K562 (cell line): Measurements from ENCODE around the gene LRP4. TPM values are rescaled to one million over a fixed set of nuclear protein-coding genes. Genes with fewer than 3 reads are reported as not detected.
A peak's percentile ranks its signal among the peaks of the same experiment; 100 is the strongest.

Experiments used
- ATAC-seq: fragments of 200-7000 bp; cut with Tn5 transposase; 3 replicates; pipeline ENCODE4 v1.9.1; 2020; ENCODE audit warnings: moderate library complexity
- BruUV-seq: library from RNA; stranded (reverse); fragments of 400-500 nt; replicated peaks from 2 replicates; lab custom pipeline; 2021; lab: Mats Ljungman, UMichigan
- CTCF ChIA-PET: fragments of 300-600 bp; formaldehyde crosslinking; extraction: SDS; loops from one replicate; lab custom pipeline; 2021; ENCODE audit warnings: low intra/inter-chr PET ratio; lab: Yijun Ruan, JAX
- POLR2A ChIA-PET: fragments of 300-600, 350-650 bp; sonication (Branson Sonifier 250); formaldehyde crosslinking; extraction: SDS; loops from one replicate; lab custom pipeline; 2021; ENCODE audit warnings: antibody characterized with exemption, inconsistent platforms; lab: Yijun Ruan, JAX
- DNase-seq, 4 experiments: peaks; one replicate each; pipeline versions ENCODE4 v3.0.0 to v3.0.0-alpha.2; 2011 to 2018; ENCODE audit warnings: low spot score in 3 of 4, mixed read lengths in 3 of 4; ENCODE audit errors: extremely low read depth in 1 of 4
- FAIRE-seq: peaks from 2 replicates; lab custom pipeline; 2011; peaks lifted over from hg19 to GRCh38; lab: Jason Lieb, UNC
- H2AFZ ChIP-seq: 2 replicates; pipeline ENCODE4 v1.6.0; 2011; ENCODE audit warnings: low read depth, low read length, control low read depth, inconsistent platforms
- H3K27ac ChIP-seq: fragments of 200-600 bp; 3 replicates; pipeline ENCODE4 v1.8.0; 2011; ENCODE audit warnings: low read depth, mild to moderate bottlenecking, control low read depth, inconsistent platforms, low read length, moderate library complexity, mixed read lengths; ENCODE audit errors: extremely low read depth
- H3K27me3 ChIP-seq, 2 experiments: fragments of 300-600 bp in 1 of 2; 2 replicates in 1 of 2; 3 replicates in 1 of 2; pipeline versions ENCODE4 v1.6.0 to v1.8.0; 2011; ENCODE audit warnings: inconsistent platforms in 2 of 2, low read length in 2 of 2, mild to moderate bottlenecking in 1 of 2, mixed read lengths in 1 of 2, moderate library complexity in 1 of 2; ENCODE audit not compliant: control insufficient read depth in 2 of 2, insufficient read depth in 2 of 2
- H3K36me3 ChIP-seq: fragments of 300-600 bp; 3 replicates; pipeline ENCODE4 v1.8.0; 2011; ENCODE audit warnings: mild to moderate bottlenecking, low read length, inconsistent platforms; ENCODE audit not compliant: control insufficient read depth, insufficient read depth
- H3K4me1 ChIP-seq, 2 experiments: fragments of 200-600 bp in 1 of 2; replicated peaks in 1 of 2; 2 replicates in 1 of 2; 3 replicates in 1 of 2; pipeline versions ENCODE4 v1.5.1 to v1.8.0; 2011; ENCODE audit warnings: inconsistent platforms in 2 of 2, low read length in 2 of 2, mild to moderate bottlenecking in 1 of 2, mixed read lengths in 1 of 2, moderate library complexity in 1 of 2; ENCODE audit not compliant: control insufficient read depth in 2 of 2, insufficient read depth in 2 of 2
- H3K4me2 ChIP-seq: 2 replicates; pipeline ENCODE4 v1.6.1; 2011; ENCODE audit warnings: low read length, control low read depth, inconsistent platforms, mixed read lengths; ENCODE audit not compliant: insufficient read depth
- H3K4me3 ChIP-seq: fragments of 200-600 bp; sonication (generic), shearing (Covaris generic); 2 replicates; pipeline ENCODE4 v1.5.1; 2016; ENCODE audit warnings: control low read depth, inconsistent platforms
- H3K79me2 ChIP-seq: fragments of 200-600 bp; 3 replicates; pipeline ENCODE4 v1.8.0; 2011; ENCODE audit warnings: low read length, inconsistent platforms; ENCODE audit not compliant: control insufficient read depth, insufficient read depth
- H3K9ac ChIP-seq, 2 experiments: 2 replicates each; pipeline versions ENCODE4 v1.6.0 to v1.6.1; 2011; ENCODE audit warnings: low read depth in 2 of 2, low read length in 2 of 2, control low read depth in 1 of 2, inconsistent platforms in 1 of 2, mild to moderate bottlenecking in 1 of 2, mixed read lengths in 1 of 2; ENCODE audit not compliant: insufficient read depth in 1 of 2
- H3K9me1 ChIP-seq: one replicate; pipeline ENCODE4 v1.6.0; 2011; ENCODE audit warnings: inconsistent platforms, mild to moderate bottlenecking, low read length, moderate library complexity; ENCODE audit not compliant: control insufficient read depth, insufficient read depth
- H3K9me3 ChIP-seq: replicated peaks from 2 replicates; pipeline ENCODE4 v1.5.1; 2011; ENCODE audit warnings: low read depth, low read length, inconsistent platforms; ENCODE audit not compliant: control insufficient read depth, insufficient read depth
- H4K20me1 ChIP-seq: replicated peaks from 2 replicates; pipeline ENCODE4 v1.6.1; 2011; ENCODE audit warnings: low read length, inconsistent platforms, mixed read lengths; ENCODE audit not compliant: control insufficient read depth, insufficient read depth
- CCNT2 ChIP-seq: IDR thresholded peaks from 2 replicates; pipeline ENCODE4 v1.6.1; 2011; ENCODE audit warnings: borderline replicate concordance, low read depth, mild to moderate bottlenecking, moderate library complexity, mixed read lengths, low read length; ENCODE audit not compliant: insufficient read length; ENCODE audit errors: extremely low read depth
- CEBPG ChIP-seq, 3 experiments: fragments of 200-800 bp in 1 of 3; sonication (Bioruptor generic) in 1 of 3; sonication (generic) in 1 of 3; formaldehyde crosslinking in 1 of 3; IDR thresholded peaks in 2 of 3; conservative IDR thresholded peaks in 1 of 3; 2 replicates each; pipeline versions ENCODE4 v1.6.1 to v1.8.0; 2016 to 2022; ENCODE audit warnings: missing compliant biosample characterization in 2 of 3, missing genetic modification characterization in 2 of 3, mild to moderate bottlenecking in 1 of 3, missing genetic modification reagents in 1 of 3
- CLOCK ChIP-seq: fragments of 250-450 bp; sonication (Bioruptor Pico); IDR thresholded peaks from 2 replicates; pipeline ENCODE4 v1.4.0; 2020; ENCODE audit warnings: mild to moderate bottlenecking, moderate library complexity, borderline replicate concordance
- L3MBTL2 ChIP-seq: fragments of 450-650 bp; IDR thresholded peaks from 2 replicates; pipeline ENCODE4 v1.6.1; 2016; ENCODE audit warnings: mild to moderate bottlenecking, moderate library complexity
- MEF2A ChIP-seq: IDR thresholded peaks from 2 replicates; pipeline ENCODE4 v1.6.1; 2011; ENCODE audit warnings: low read depth, mild to moderate bottlenecking, low read length, moderate library complexity; ENCODE audit not compliant: control insufficient read depth
- PKNOX1 ChIP-seq: fragments of 450-650 bp; IDR thresholded peaks from 2 replicates; pipeline ENCODE4 v1.6.1; 2016
- POLR2B ChIP-seq: fragments of 450-650 bp; IDR thresholded peaks from 2 replicates; pipeline ENCODE4 v1.6.1; 2018; ENCODE audit warnings: low read depth; ENCODE audit not compliant: partially characterized antibody
- RB1 ChIP-seq: fragments of 450-650 bp; IDR thresholded peaks from 2 replicates; pipeline ENCODE4 v1.6.1; 2017; ENCODE audit warnings: low read depth, mild to moderate bottlenecking
- TEAD4 ChIP-seq, 2 experiments: sonication (generic) in 1 of 2; formaldehyde crosslinking in 1 of 2; IDR thresholded peaks; 2 replicates each; pipeline versions ENCODE4 v1.6.1 to v1.8.0; 2012 to 2022; ENCODE audit warnings: borderline replicate concordance in 1 of 2, inconsistent platforms in 1 of 2, low read length in 1 of 2, mild to moderate bottlenecking in 1 of 2, missing genetic modification reagents in 1 of 2
- TSC22D4 ChIP-seq: fragments of 450-650 bp; IDR thresholded peaks from 2 replicates; pipeline ENCODE4 v1.6.1; 2016; ENCODE audit warnings: missing genetic modification characterization, missing biosample characterization, control low read depth
- ZNF134 ChIP-seq: fragments of 250-450 bp; sonication (Bioruptor Pico); conservative IDR thresholded peaks from 2 replicates; pipeline ENCODE4 v1.4.0; 2020
- ZNF277 ChIP-seq: fragments of 250-450 bp; sonication (Bioruptor Pico); IDR thresholded peaks from 2 replicates; pipeline ENCODE4 v1.8.0; 2022; ENCODE audit warnings: inconsistent platforms, mild to moderate bottlenecking, moderate library complexity, borderline replicate concordance
- WGBS: fragments of 100-300 bp; shearing (Covaris generic); methylation state at CpG from one replicate; pipeline ENCODE4 v1.1.6; 2016; ENCODE audit warnings: low coverage, mixed read lengths; ENCODE audit not compliant: insufficient coverage; ENCODE audit errors: missing lambda C conversion rate; 5-methylcytosine and 5-hydroxymethylcytosine counted together
- in situ Hi-C: fragments of 300-500 bp; cut with MboI; formaldehyde crosslinking; loops from 4 replicates; pipeline ENCODE4 v1.15.0; 2018; ENCODE audit warnings: inconsistent platforms, mixed read lengths
- intact Hi-C: fragments of 100-400 bp; cut with micrococcal nuclease; formaldehyde crosslinking; loops from 2 replicates; pipeline ENCODE4 v1.14.2; 2022
- polyA plus RNA-seq, 8 experiments: library from polyadenylated mRNA; depleted of rRNA in 4 of 8; stranded (reverse) in 5 of 8; unstranded in 3 of 8; fragments of >200 nt; fragmentation: Nextera tagmentation in 2 of 8; fragmentation: Illumina TruSeq in 1 of 8; extraction: Ambion mirVana in 2 of 8; extraction: Trizol in 1 of 8; gene quantifications; 2 replicates each; pipeline versions ENCODE4 v1.2.1 to v1.2.3, GENCODE V29; 2011 to 2014; ENCODE audit warnings: inconsistent platforms in 1 of 8, missing spikeins in 1 of 8
- total RNA-seq, 7 experiments: library from RNA; depleted of rRNA in 6 of 7; stranded (reverse); fragments of >200 nt in 6 of 7; fragmentation: Illumina TruSeq in 2 of 7; extraction: Trizol in 2 of 7; gene quantifications; 2 replicates each; pipeline versions ENCODE4 v1.2.1 to v1.2.3, GENCODE V29; 2011 to 2021; ENCODE audit warnings: low replicate concordance in 1 of 7

LRP4 gene
- total and polyA plus RNA-seq, 9 of the 15 experiments (the other 6 are each of a cell fraction or from before 2014, with no cell fraction given), result 0.04 to 0.54 (median 0.10) TPM

- ChIA-PET POLR2A (interaction anchor here (1.0 to 1.2 kb wide), 2 partner anchors 12 to 246 kb away, joined by 3 to 4 read pairs; no protein-coding TSS in a partner anchor), CTCF (no interaction called here)
- no peak for DNase-seq
- H3K36me3 ChIP-seq, result no peaks in the 10 kb centered on the region
- no peak overlapping the region for H3K4me2 ChIP-seq
- peaks cover 0 to 11% of the 10 kb centered on the region in 2 experiments; a peak in 2 of 5 replicates for H3K4me1 ChIP-seq
- intact Hi-C loops (no loop called here), in situ Hi-C loops (no loop called here)
- peaks cover 8% of the 10 kb centered on the region; the same call in 1 of the 2 replicates for H4K20me1 ChIP-seq
- ATAC-seq, result no peak
- no peak overlapping the region for H3K27ac ChIP-seq
- no TSS peak for BruUV-seq
- H3K27me3 ChIP-seq, result peaks cover 20 to 50% of the 10 kb centered on the region in 2 experiments; a peak in 4 of 5 replicates
- no peaks in the 10 kb centered on the region for H3K79me2 ChIP-seq
- no peaks in the 10 kb centered on the region for H3K9me1 ChIP-seq
- H3K9ac ChIP-seq, result no peak overlapping the region
- no peak overlapping the region for H2AFZ ChIP-seq
- 13% methylated on average over 3 of the region's 3 CpGs for WGBS
- FAIRE-seq, result no peak
- no peak overlapping the region for H3K4me3 ChIP-seq
- H3K9me3 ChIP-seq, result no peaks in the 10 kb centered on the region
- TF ChIP-seq PKNOX1 (peak; percentile 87), L3MBTL2 (no peak), TEAD4 (IDR thresholded peaks at IDR 0.05; ENCODE audit: low read length) (no peak), TEAD4 (CRISPR knock-in tag; IDR thresholded peaks at IDR 0.05; ENCODE audit: borderline replicate concordance) (no peak), TSC22D4 (tag) (no peak), CEBPG (CRISPR knock-in tag; IDR thresholded peaks at IDR 0.05) (no peak), CEBPG (tag; conservative IDR thresholded peaks at IDR 0.05 in 1 of 2, IDR thresholded peaks at IDR 0.05 in 1 of 2) (peak; percentile 23 to 42; a peak in 2 of 4 replicates), RB1 (no peak), CLOCK (CRISPR knock-in tag) (no peak), ZNF134 (CRISPR knock-in tag) (no peak), ZNF277 (CRISPR knock-in tag) (no peak), CCNT2 (no peak), POLR2B (no peak), MEF2A (no peak)
These were observed 17.2 kb downstream of the LRP4 start for GRCh38 chr11:46901156-46901555.
